ENCODE results near the gene CPT1A.
"Not testable (repeated sequence)": the region's sequence is repeated elsewhere in the genome, so short reads cannot be mapped to it uniquely, and the experiment has no call there.

CPT1A gene

DNA sequence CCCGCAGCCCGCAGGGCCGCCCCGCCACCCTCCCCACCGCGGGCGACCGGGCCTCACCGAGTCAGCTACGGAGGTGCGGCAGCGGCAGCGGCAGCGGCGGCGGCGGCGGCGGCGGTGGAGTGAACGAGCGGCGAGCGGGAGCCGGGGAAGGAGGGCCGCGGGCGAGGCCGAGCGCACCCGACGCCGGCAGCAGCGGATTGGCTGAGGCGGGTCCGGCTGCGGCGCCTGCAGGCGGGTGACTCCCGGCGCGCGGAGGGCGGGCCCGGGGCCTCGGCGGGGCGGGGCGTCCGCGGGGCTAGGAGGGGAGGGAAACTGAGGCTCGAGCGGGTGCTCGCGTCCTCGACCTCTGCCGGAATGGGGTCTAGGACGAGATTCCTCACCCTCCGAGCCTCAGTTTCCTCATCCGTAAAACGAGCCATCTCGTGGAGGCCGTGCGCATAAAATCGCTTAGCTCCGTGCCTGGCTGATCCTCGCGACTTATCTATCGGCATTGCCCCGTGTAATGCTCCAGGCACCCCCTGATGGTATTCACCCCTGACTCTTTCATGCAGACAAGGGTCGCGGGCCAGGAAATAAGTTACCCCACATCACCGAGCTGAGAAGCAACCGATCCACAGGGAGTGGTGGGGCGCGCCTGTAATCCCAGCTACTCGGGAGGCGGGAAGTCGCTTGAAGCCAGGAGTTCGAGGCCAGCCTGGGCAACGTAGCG is at the start of gene CPT1A:
Gene CPT1A (minus strand): TSS at position 199 of the 709 bp plus-strand sequence. CDS start 26,442 bp downstream, outside the sequence.
- Histone ChIP-seq H3K36me3 (ENCODE audit: control insufficient read depth, insufficient read depth, low read length) (no peaks in the 10 kb centered on the region), H3K9me3 (ENCODE audit: control insufficient read depth, low read length) (no peaks in the 10 kb centered on the region), H3K9ac (ENCODE audit: low read length) (peak within 1 kb of the TSS; percentile 79), H3K27me3 (ENCODE audit: control insufficient read depth, insufficient read depth, low read length) (no peaks in the 10 kb centered on the region), H3K4me1 (ENCODE audit: control insufficient read depth, insufficient read depth, low read length) (peaks cover 56% of the 10 kb centered on the region), H3K4me3 (ENCODE audit: low read length) (peak within 1 kb of the TSS; percentile 73)

DNA sequence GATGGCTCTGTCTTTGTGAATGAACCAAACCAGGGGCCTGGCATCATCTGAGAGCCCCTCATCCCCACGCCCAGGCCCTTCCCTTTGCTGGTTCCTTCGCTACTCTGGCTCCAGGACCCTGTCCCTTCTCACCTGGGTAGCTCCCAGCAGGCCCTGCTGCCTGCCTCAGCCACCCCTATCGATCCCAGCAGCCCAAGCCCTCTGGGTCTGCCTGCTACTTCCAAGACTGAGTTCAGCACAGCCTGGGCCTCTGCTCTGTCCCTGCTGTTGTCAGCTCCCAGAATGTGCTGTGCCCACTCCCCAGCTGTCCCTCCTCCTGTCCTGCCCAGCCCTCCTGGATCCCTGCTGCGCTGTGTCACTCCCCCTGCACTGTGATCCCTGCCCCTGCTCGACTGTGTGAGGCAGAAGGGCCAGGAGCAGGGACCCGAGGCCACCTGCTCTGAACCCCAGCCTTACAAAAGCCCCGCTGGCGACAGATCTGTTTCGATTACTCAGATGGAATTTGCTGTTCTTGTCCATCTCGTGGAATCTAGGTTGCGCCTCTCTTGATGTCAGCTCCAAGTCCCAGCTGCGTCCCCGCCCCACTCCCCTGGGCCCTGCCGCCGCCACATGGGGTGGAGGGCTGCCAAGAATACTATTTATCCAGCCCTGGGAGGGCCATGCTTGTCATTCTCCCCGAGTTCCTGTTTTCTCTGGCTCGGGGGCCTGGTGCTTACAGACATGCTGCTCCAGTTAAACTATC is 48.9 kb upstream of the CPT1A start:
- Histone ChIP-seq H3K9ac (ENCODE audit: low read length) (no peak overlapping the region), H3K36me3 (ENCODE audit: control insufficient read depth, insufficient read depth, low read length) (no peaks in the 10 kb centered on the region), H3K9me3 (ENCODE audit: control insufficient read depth, low read length) (no peaks in the 10 kb centered on the region), H3K27me3 (ENCODE audit: control insufficient read depth, insufficient read depth, low read length) (no peaks in the 10 kb centered on the region), H3K4me3 (ENCODE audit: low read length) (no peak overlapping the region), H3K4me1 (ENCODE audit: control insufficient read depth, insufficient read depth, low read length) (no peaks in the 10 kb centered on the region)

DNA sequence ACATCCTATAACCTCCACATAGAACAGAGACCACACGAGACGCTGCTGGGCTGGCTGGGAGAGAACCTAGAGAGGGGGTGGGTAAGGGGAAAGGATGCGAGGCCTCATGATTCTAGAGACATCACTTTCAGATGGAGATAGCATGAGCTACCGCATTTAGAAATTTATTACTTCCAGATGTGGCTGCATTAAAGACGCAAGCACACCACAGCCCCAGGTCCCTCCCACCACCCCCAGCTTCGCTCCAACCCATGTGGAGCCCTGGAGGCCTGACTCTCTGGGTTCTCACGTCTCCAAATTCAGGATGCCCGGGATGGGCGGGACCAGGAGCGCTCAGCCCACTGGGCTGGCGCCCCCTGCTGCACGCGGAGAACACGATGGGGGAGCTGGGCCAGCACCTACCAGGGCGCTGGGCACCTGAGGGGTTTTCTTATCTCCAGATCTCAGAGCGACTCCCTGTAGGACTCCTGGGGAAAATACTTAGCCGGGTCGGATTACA is 48.3 kb upstream of the CPT1A start:
- no peaks in the 10 kb centered on the region for H3K36me3 ChIP-seq (ENCODE audit: control insufficient read depth, insufficient read depth, low read length)
- H3K4me3 ChIP-seq (ENCODE audit: low read length): no peak overlapping the region
- no peaks in the 10 kb centered on the region for H3K9me3 ChIP-seq (ENCODE audit: control insufficient read depth, low read length)
- no peaks in the 10 kb centered on the region for H3K4me1 ChIP-seq (ENCODE audit: control insufficient read depth, insufficient read depth, low read length)
- H3K27me3 ChIP-seq (ENCODE audit: control insufficient read depth, insufficient read depth, low read length): no peaks in the 10 kb centered on the region
- H3K9ac ChIP-seq (ENCODE audit: low read length): no peak overlapping the region

DNA sequence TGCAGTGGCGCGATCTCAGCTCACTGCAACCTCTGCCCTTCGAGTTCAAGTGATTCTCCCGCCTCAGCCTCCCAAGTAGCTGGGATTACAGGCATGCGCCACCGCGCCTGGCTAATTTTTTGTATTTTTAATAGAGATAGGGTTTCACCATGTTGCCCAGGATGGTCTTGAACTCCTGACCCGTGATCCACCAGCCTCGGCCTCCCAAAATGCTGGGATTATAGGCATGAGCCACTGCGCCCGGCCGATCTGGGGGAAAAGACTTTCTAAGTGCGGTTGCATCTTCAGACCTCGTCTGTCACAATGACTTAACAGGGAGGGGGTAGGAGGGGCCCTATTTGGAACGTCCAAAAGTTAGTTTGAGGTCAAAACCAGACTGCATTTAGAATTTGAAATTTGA is 43.1 kb upstream of the CPT1A start:
- not testable (repeated sequence) for H3K9me3 ChIP-seq (ENCODE audit: control insufficient read depth, low read length); H3K36me3 ChIP-seq (ENCODE audit: control insufficient read depth, insufficient read depth, low read length); H3K4me1 ChIP-seq (ENCODE audit: control insufficient read depth, insufficient read depth, low read length); H3K4me3 ChIP-seq (ENCODE audit: low read length); H3K9ac ChIP-seq (ENCODE audit: low read length); H3K27me3 ChIP-seq (ENCODE audit: control insufficient read depth, insufficient read depth, low read length)

DNA sequence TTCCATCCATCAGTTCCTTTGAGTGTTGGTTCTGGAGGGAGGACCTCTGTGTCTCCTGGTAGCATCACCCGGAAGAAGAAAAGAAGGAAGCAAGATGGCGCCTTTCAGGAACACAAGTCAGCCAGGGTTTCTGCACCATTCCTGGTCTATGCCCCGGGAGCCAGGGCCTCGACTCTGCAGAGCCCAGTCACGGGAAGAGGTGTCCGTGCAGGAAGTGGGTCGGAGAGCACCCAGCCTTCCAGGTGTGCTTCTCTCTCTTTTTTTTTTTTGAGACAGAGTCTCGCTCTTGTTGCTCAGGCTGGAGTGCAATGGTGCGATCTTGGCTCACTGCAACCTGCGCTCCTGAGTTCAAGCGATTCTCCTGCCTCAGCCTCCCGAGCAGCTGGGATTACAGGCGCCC is 40.7 kb upstream of the CPT1A start:
- Histone ChIP-seq H3K4me1 (ENCODE audit: control insufficient read depth, insufficient read depth, low read length) (no peaks in the 10 kb centered on the region), H3K9ac (ENCODE audit: low read length) (no peak overlapping the region), H3K4me3 (ENCODE audit: low read length) (no peak overlapping the region), H3K36me3 (ENCODE audit: control insufficient read depth, insufficient read depth, low read length) (no peaks in the 10 kb centered on the region), H3K9me3 (ENCODE audit: control insufficient read depth, low read length) (no peaks in the 10 kb centered on the region), H3K27me3 (ENCODE audit: control insufficient read depth, insufficient read depth, low read length) (no peaks in the 10 kb centered on the region)

DNA sequence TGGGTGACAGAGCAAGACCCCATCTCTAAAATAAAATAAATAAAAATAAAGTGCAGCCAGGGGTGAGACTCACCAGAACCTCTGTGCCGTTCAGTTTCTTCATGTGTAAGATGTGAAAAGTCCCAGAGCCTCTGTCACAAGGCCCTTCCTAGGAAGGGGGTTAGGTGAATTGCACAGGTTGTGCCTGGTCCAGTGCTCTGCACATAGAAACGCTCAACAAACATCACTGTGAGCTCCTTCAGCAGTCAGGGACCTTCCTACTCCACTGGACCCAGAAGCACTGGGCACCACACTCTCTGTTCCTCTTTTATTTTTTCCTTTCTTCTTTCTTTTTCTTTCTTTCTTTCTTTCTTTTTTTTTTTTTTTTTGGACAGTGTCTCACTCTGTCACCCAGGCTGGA is 39.6 kb upstream of the CPT1A start:
- Histone ChIP-seq H3K4me1 (ENCODE audit: control insufficient read depth, insufficient read depth, low read length) (no peaks in the 10 kb centered on the region), H3K9ac (ENCODE audit: low read length) (no peak overlapping the region), H3K27me3 (ENCODE audit: control insufficient read depth, insufficient read depth, low read length) (no peaks in the 10 kb centered on the region), H3K9me3 (ENCODE audit: control insufficient read depth, low read length) (no peaks in the 10 kb centered on the region), H3K4me3 (ENCODE audit: low read length) (no peak overlapping the region), H3K36me3 (ENCODE audit: control insufficient read depth, insufficient read depth, low read length) (no peaks in the 10 kb centered on the region)

DNA sequence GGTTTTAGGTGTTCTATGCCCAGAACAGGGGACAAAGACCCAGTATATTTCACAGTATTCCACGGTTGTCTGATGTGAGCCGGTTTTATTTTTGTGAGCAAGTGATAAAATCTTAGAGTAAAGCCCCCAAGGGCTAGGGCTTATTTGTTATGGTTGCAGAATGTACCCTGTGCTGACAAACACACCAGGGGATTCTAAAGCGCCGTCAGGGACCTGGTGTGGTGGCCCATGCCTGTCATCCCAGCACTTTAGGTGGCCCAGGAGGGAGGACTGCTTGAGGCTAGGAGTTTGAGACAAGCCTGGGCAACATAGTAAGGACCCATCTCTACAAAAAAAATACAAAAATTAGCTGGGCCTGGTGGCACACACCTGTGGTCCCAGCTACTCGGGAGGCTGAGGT is 39.1 kb upstream of the CPT1A start:
- Histone ChIP-seq H3K36me3 (ENCODE audit: control insufficient read depth, insufficient read depth, low read length) (no peaks in the 10 kb centered on the region), H3K9ac (ENCODE audit: low read length) (no peak overlapping the region), H3K4me3 (ENCODE audit: low read length) (no peak overlapping the region), H3K27me3 (ENCODE audit: control insufficient read depth, insufficient read depth, low read length) (no peaks in the 10 kb centered on the region), H3K9me3 (ENCODE audit: control insufficient read depth, low read length) (no peaks in the 10 kb centered on the region), H3K4me1 (ENCODE audit: control insufficient read depth, insufficient read depth, low read length) (no peaks in the 10 kb centered on the region)

DNA sequence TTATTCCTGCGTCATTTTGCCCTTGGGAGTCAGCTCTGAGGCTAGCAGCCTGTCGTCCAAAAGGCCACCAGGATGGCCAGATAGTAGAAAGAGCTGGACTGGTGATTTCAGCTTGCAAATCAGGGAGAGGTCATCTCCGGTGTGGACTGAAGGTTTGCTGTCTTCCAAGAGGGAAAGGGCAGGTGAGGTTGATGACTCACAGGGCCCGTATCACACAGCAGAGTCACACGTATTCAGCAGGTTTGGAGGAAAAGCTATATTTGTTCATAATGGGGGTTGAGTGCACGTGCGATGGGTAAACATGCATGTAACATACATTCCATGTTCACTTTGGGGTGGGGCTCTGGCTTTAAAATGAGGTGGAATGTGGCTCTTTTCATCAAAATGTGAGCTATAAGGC is 36.3 kb upstream of the CPT1A start:
- Histone ChIP-seq H3K9ac (ENCODE audit: low read length) (no peak overlapping the region), H3K9me3 (ENCODE audit: control insufficient read depth, low read length) (no peaks in the 10 kb centered on the region), H3K27me3 (ENCODE audit: control insufficient read depth, insufficient read depth, low read length) (no peaks in the 10 kb centered on the region), H3K36me3 (ENCODE audit: control insufficient read depth, insufficient read depth, low read length) (no peaks in the 10 kb centered on the region), H3K4me1 (ENCODE audit: control insufficient read depth, insufficient read depth, low read length) (no peaks in the 10 kb centered on the region), H3K4me3 (ENCODE audit: low read length) (no peak overlapping the region)

DNA sequence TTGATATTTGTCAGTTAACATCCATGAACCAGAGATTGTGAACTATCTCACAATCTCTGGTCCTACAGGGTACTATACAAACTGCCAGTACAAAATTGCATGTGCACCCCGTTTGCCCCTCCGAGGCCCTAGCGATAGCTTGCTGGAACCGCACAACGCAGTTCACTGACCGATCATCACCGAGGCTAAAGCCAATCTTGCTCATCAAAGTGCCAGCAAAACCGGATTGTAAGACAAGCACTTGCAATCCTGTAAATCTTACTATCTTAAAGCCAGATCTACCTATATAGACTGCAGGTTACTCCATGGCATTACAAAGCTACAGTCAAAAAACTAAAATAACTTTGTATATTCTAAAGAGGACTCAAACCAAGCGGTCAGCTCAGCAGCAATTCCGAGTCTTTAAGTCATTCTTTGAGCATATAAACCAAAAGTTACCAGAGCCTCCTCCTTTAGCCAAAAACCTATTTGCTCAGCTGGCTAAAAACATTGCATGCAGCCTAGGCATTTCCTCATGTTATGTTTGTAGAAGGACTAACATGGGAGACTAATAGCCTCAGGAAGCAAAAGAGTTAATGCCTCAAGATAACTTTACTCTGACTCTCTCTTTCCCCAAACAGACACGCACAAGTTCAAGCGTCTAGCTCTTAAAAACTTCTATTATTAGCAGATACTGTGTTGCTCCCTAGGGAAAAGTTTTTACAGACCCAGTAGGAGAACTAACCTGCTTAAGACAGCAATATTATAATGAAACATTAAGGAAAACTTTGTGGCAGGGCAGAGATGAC is 30.7 kb upstream of the CPT1A start:
- no peak overlapping the region for H3K9ac ChIP-seq (ENCODE audit: low read length)
- no peaks in the 10 kb centered on the region for H3K9me3 ChIP-seq (ENCODE audit: control insufficient read depth, low read length)
- peaks cover 18% of the 10 kb centered on the region for H3K4me1 ChIP-seq (ENCODE audit: control insufficient read depth, insufficient read depth, low read length)
- no peak overlapping the region for H3K4me3 ChIP-seq (ENCODE audit: low read length)
- H3K27me3 ChIP-seq (ENCODE audit: control insufficient read depth, insufficient read depth, low read length): no peaks in the 10 kb centered on the region
- H3K36me3 ChIP-seq (ENCODE audit: control insufficient read depth, insufficient read depth, low read length): no peaks in the 10 kb centered on the region

DNA sequence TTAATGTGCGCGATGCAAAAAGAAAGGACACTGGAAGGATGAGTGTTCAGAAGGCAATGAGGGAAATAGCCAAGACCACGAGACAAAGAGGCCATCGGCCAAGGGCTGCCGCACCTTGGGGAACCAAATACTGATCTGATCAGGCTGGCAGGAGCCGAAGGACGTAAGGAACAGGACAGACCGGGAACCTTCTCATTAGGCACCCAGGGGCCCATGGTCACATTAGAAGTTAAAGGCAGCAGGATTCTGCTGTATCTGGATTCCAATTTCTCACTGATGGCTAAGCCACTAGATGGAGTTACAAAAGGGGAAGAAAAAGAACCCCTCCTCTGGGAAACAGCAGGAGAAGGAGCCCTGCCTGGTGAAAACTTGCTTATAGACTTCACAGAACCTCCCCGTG is 28.8 kb upstream of the CPT1A start:
- Histone ChIP-seq H3K4me1 (ENCODE audit: control insufficient read depth, insufficient read depth, low read length) (peaks cover 18% of the 10 kb centered on the region), H3K4me3 (ENCODE audit: low read length) (no peak overlapping the region), H3K27me3 (ENCODE audit: control insufficient read depth, insufficient read depth, low read length) (no peaks in the 10 kb centered on the region), H3K36me3 (ENCODE audit: control insufficient read depth, insufficient read depth, low read length) (no peaks in the 10 kb centered on the region), H3K9me3 (ENCODE audit: control insufficient read depth, low read length) (no peaks in the 10 kb centered on the region), H3K9ac (ENCODE audit: low read length) (peak overlapping the region; percentile 65)

DNA sequence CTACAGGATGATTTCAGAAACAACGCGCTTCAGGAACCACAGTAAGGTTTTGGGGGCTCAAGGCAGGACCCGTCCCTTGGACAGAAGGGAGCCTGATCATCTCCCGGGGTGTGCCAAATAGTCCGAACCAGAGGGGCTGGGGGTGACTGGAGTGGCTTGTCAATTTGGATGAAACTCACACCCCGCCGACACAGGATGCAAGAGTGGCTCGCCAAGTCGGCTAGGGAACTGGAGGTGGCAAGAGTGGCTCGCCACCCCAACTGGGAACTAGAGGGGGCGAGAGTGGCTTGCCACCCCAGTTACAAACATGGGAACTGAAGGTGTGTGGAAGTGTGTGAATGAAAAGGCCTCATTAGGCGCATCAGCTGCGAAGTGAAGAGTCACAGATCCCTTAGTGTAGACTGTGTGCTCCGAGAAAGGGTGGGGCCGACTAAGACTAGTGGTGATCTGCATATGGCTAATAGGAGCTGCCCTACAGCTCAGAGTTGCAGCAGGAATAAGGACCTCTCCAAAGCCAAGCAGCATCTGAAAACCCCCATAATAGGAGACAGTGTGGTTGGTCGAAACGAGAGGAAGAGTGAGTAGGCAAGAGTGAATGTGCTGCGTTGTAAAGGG is 26.6 kb upstream of the CPT1A start:
- no peak overlapping the region for H3K9ac ChIP-seq (ENCODE audit: low read length)
- no peaks in the 10 kb centered on the region for H3K27me3 ChIP-seq (ENCODE audit: control insufficient read depth, insufficient read depth, low read length)
- no peak overlapping the region for H3K4me3 ChIP-seq (ENCODE audit: low read length)
- peaks cover 18% of the 10 kb centered on the region for H3K4me1 ChIP-seq (ENCODE audit: control insufficient read depth, insufficient read depth, low read length)
- H3K9me3 ChIP-seq (ENCODE audit: control insufficient read depth, low read length): no peaks in the 10 kb centered on the region
- H3K36me3 ChIP-seq (ENCODE audit: control insufficient read depth, insufficient read depth, low read length): no peaks in the 10 kb centered on the region
